HepG2 (cell line): ENCODE measurements around the gene TLDC2. TPM values are rescaled to one million over a fixed set of nuclear protein-coding genes. Genes with fewer than 3 reads are reported as not detected.

Experiments used
- ARNTL ChIP-seq: sonication (generic); formaldehyde crosslinking; IDR thresholded peaks from 2 replicates; pipeline ENCODE4 v1.4.0; 2020; ENCODE audit warnings: mild to moderate bottlenecking, missing genetic modification reagents
- BHLHE40 ChIP-seq: IDR thresholded peaks from 2 replicates; pipeline ENCODE4 v1.6.1; 2011; ENCODE audit warnings: low read length, improper control_type of control experiment
- BRCA1 ChIP-seq: sonication (generic); formaldehyde crosslinking; IDR thresholded peaks from 2 replicates; pipeline ENCODE4 v1.4.0; 2020; ENCODE audit warnings: missing genetic modification reagents
- CBX5 ChIP-seq: sonication (generic); formaldehyde crosslinking; IDR thresholded peaks from 2 replicates; pipeline ENCODE4 v1.4.0; 2020; ENCODE audit warnings: missing genetic modification reagents, borderline replicate concordance
- CCDC6 ChIP-seq: sonication (generic); formaldehyde crosslinking; IDR thresholded peaks from 2 replicates; pipeline ENCODE4 v1.8.1; 2022; ENCODE audit warnings: mild to moderate bottlenecking, missing genetic modification reagents, moderate library complexity
- CSRNP1 ChIP-seq: sonication (generic); formaldehyde crosslinking; IDR thresholded peaks from 2 replicates; pipeline ENCODE4 v1.8.1; 2023; ENCODE audit warnings: mild to moderate bottlenecking, missing genetic modification reagents
- EEA1 ChIP-seq: sonication (generic); formaldehyde crosslinking; IDR thresholded peaks from 2 replicates; pipeline ENCODE4 v1.5.1; 2020; ENCODE audit warnings: mild to moderate bottlenecking, missing genetic modification reagents, borderline replicate concordance
- ELF1 ChIP-seq: sonication (generic); formaldehyde crosslinking; IDR thresholded peaks from 2 replicates; pipeline ENCODE4 v1.4.0; 2020; ENCODE audit warnings: missing genetic modification reagents
- NFE2L2 ChIP-seq: fragments of 150-350 bp; IDR thresholded peaks from 2 replicates; pipeline ENCODE4 v1.6.1; 2014; ENCODE audit warnings: low read length
- PTBP1 ChIP-seq: fragments of 200-400 bp; formaldehyde crosslinking; IDR thresholded peaks from 2 replicates; pipeline ENCODE4 v1.6.1; 2018; ENCODE audit warnings: low read length, low read depth; ENCODE audit not compliant: poor library complexity, severe bottlenecking
- SAP130 ChIP-seq: IDR thresholded peaks from 2 replicates; pipeline ENCODE4 v1.6.1; 2016; ENCODE audit warnings: low read depth
- SRSF9 ChIP-seq: fragments of 200-400 bp; formaldehyde crosslinking; IDR thresholded peaks from 2 replicates; pipeline ENCODE4 v1.6.1; 2018; ENCODE audit warnings: borderline replicate concordance, mild to moderate bottlenecking, low read depth, low read length; ENCODE audit not compliant: insufficient read depth, poor library complexity, severe bottlenecking
- TEAD2 ChIP-seq: sonication (generic); formaldehyde crosslinking; IDR thresholded peaks from 2 replicates; pipeline ENCODE4 v1.9.0; 2021; ENCODE audit warnings: missing genetic modification reagents
- ZFP37 ChIP-seq: sonication (generic); formaldehyde crosslinking; IDR thresholded peaks from 2 replicates; pipeline ENCODE4 v1.4.0; 2020; ENCODE audit warnings: missing genetic modification reagents, borderline replicate concordance
- ZNF337 ChIP-seq: sonication (generic); formaldehyde crosslinking; IDR thresholded peaks from 2 replicates; pipeline ENCODE4 v1.5.1; 2020; ENCODE audit warnings: missing genetic modification reagents, low read depth, mild to moderate bottlenecking, borderline replicate concordance
- ZNF577 ChIP-seq: sonication (generic); formaldehyde crosslinking; IDR thresholded peaks from 2 replicates; pipeline ENCODE4 v1.4.0; 2020; ENCODE audit warnings: mild to moderate bottlenecking, low read depth, missing genetic modification reagents, borderline replicate concordance
- ZNF615 ChIP-seq: sonication (generic); formaldehyde crosslinking; IDR thresholded peaks from 2 replicates; pipeline ENCODE4 v1.5.0; 2020; ENCODE audit warnings: mild to moderate bottlenecking, missing genetic modification reagents, borderline replicate concordance
- ZNF660 ChIP-seq: sonication (generic); formaldehyde crosslinking; IDR thresholded peaks from 2 replicates; pipeline ENCODE4 v1.5.1; 2020; ENCODE audit warnings: mild to moderate bottlenecking, low read depth, missing genetic modification reagents, borderline replicate concordance
- ZNF704 ChIP-seq: sonication (generic); formaldehyde crosslinking; IDR thresholded peaks from 2 replicates; pipeline ENCODE4 v1.8.1; 2023; ENCODE audit warnings: mild to moderate bottlenecking, inconsistent platforms, moderate library complexity, missing genetic modification reagents, borderline replicate concordance
- ZNF737 ChIP-seq: sonication (generic); formaldehyde crosslinking; IDR thresholded peaks from 2 replicates; pipeline ENCODE4 v1.5.0; 2020; ENCODE audit warnings: missing genetic modification reagents, mild to moderate bottlenecking, borderline replicate concordance
- ZNF768 ChIP-seq: sonication (generic); formaldehyde crosslinking; IDR thresholded peaks from 2 replicates; pipeline ENCODE4 v1.4.0; 2020; ENCODE audit warnings: missing genetic modification reagents
- ZNF879 ChIP-seq: sonication (generic); formaldehyde crosslinking; IDR thresholded peaks from 2 replicates; pipeline ENCODE4 v1.8.1; 2023; ENCODE audit warnings: missing genetic modification reagents
- polyA plus RNA-seq, 8 experiments: library from polyadenylated mRNA; depleted of rRNA in 3 of 8; stranded (reverse) in 7 of 8; unstranded in 1 of 8; fragments of >200 nt; fragmentation: Illumina TruSeq in 4 of 8; extraction: Trizol in 4 of 8; gene quantifications; 2 replicates each; pipeline versions ENCODE4 v1.2.1 to v1.2.3, GENCODE V29; 2011 to 2016; ENCODE audit warnings: low read depth in 4 of 8, missing spikeins in 1 of 8, mixed read lengths in 1 of 8; ENCODE audit not compliant: insufficient read depth in 1 of 8
- total RNA-seq, 5 experiments: library from RNA; depleted of rRNA; stranded (reverse); fragments of >200 nt; fragmentation: Illumina TruSeq; extraction: Trizol; gene quantifications; 2 replicates each; pipeline ENCODE4 v1.2.3, GENCODE V29; 2016; ENCODE audit warnings: low read depth in 1 of 5
- TF ChIP-seq, protein P1 (sequence below): IDR thresholded peaks from 2 replicates; pipeline ENCODE4 v1.6.1; 2016; ENCODE audit warnings: missing biosample characterization, missing genetic modification reagents, low read depth
- TF ChIP-seq, protein P2 (sequence below): IDR thresholded peaks from 2 replicates; pipeline ENCODE4 v1.6.1; 2016; ENCODE audit warnings: missing compliant biosample characterization, missing genetic modification reagents, borderline replicate concordance
- TF ChIP-seq, protein P3 (sequence below): sonication (generic); formaldehyde crosslinking; IDR thresholded peaks from 2 replicates; pipeline ENCODE4 v1.4.0; 2020; ENCODE audit warnings: missing genetic modification reagents

The TLDC2 gene
- total and polyA plus RNA-seq, 2 of the 13 experiments (the other 11 are each of a cell fraction or from before 2014, with no cell fraction given): 1.5 to 1.6 TPM

- TF ChIP-seq TEAD2 (CRISPR knock-in tag): no peak
- TF ChIP-seq ZNF577: no peak
- TF ChIP-seq EEA1: no peak
- no peak for TF ChIP-seq BRCA1
- TF ChIP-seq PTBP1: no peak
- TF ChIP-seq ZNF737: no peak
- TF ChIP-seq ZNF660 (CRISPR knock-in tag): no peak
- no peak for TF ChIP-seq CBX5 (CRISPR knock-in tag)
- TF ChIP-seq, protein P1, sequence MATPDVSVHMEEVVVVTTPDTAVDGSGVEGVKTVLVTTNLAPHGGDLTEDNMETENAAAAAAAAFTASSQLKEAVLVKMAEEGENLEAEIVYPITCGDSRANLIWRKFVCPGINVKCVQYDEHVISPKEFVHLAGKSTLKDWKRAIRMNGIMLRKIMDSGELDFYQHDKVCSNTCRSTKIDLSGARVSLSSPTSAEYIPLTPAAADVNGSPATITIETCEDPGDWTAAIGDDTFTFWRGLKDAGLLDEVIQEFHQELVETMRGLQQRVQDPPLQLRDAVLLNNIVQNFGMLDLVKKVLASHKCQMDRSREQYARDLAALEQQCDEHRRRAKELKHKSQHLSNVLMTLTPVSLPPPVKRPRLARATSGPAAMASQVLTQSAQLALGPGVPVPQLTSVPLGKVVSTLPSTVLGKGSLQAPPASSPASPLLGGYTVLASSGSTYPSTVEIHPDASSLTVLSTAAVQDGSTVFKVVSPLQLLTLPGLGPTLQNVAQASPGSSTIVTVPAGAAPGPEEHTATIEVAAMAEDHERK (CRISPR knock-in tag): no peak
- TF ChIP-seq ZNF337 (CRISPR knock-in tag): no peak
- TF ChIP-seq, protein P2, sequence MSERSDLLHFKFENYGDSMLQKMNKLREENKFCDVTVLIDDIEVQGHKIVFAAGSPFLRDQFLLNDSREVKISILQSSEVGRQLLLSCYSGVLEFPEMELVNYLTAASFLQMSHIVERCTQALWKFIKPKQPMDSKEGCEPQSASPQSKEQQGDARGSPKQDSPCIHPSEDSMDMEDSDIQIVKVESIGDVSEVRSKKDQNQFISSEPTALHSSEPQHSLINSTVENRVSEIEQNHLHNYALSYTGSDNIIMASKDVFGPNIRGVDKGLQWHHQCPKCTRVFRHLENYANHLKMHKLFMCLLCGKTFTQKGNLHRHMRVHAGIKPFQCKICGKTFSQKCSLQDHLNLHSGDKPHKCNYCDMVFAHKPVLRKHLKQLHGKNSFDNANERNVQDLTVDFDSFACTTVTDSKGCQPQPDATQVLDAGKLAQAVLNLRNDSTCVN: no peak
- TF ChIP-seq BHLHE40: no peak
- TF ChIP-seq CCDC6 (CRISPR knock-in tag): no peak
- peak; percentile 72 for TF ChIP-seq SAP130 (CRISPR knock-in tag)
- TF ChIP-seq ZFP37 (CRISPR knock-in tag): no peak
- no peak for TF ChIP-seq CSRNP1
- TF ChIP-seq NFE2L2: no peak
- TF ChIP-seq ZNF615 (CRISPR knock-in tag): no peak
- TF ChIP-seq ARNTL (CRISPR knock-in tag): peak; percentile 55; the same call in 1 of the 2 replicates
- no peak for TF ChIP-seq ZNF768 (CRISPR knock-in tag)
- TF ChIP-seq, protein P3, sequence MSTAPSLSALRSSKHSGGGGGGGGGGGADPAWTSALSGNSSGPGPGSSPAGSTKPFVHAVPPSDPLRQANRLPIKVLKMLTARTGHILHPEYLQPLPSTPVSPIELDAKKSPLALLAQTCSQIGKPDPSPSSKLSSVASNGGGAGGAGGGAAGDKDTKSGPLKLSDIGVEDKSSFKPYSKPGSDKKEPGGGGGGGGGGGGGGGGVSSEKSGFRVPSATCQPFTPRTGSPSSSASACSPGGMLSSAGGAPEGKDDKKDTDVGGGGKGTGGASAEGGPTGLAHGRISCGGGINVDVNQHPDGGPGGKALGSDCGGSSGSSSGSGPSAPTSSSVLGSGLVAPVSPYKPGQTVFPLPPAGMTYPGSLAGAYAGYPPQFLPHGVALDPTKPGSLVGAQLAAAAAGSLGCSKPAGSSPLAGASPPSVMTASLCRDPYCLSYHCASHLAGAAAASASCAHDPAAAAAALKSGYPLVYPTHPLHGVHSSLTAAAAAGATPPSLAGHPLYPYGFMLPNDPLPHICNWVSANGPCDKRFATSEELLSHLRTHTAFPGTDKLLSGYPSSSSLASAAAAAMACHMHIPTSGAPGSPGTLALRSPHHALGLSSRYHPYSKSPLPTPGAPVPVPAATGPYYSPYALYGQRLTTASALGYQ: no peak
- no peak for TF ChIP-seq ZNF879
- no peak for TF ChIP-seq ZNF704 (CRISPR knock-in tag)
- no peak for TF ChIP-seq ELF1 (CRISPR knock-in tag)
- no peak for TF ChIP-seq SRSF9
Observed at GRCh38 chr20:36927704-36928103, 51.8 kb downstream of the TLDC2 start (continued).
